GM21786 (cell line): ENCODE measurements around the gene HSD17B13.
"Not testable (repeated sequence)": the region's sequence is repeated elsewhere in the genome, so short reads cannot be mapped to it uniquely, and the experiment has no call there.

Experiments
- ATAC-seq: cut with Tn5 transposase; IDR thresholded peaks from one replicate; pipeline ENCODE4 v1.9.1; 2021; ENCODE audit not compliant: unreplicated experiment

Gene HSD17B13

DNA sequence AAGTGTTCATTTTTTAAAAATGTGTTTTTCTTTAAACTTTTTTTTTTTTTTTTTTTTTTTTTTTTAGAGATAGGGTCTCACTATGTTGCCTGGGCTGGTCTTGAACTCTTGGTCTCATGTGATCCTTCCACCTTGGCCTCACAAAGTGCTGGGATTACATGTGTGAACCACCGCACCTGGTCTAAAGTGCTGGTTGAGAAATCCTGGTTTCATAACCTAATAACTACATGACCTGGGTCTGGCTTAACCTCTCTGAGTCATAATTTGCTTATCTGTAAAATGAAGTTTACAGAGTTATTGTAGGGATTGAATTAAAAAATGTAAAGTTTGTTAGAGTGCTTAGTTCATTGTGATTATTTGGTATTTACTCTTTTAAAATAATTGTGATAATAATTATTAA, 5.2 kb downstream of the HSD17B13 start:
- no peak for ATAC-seq

DNA sequence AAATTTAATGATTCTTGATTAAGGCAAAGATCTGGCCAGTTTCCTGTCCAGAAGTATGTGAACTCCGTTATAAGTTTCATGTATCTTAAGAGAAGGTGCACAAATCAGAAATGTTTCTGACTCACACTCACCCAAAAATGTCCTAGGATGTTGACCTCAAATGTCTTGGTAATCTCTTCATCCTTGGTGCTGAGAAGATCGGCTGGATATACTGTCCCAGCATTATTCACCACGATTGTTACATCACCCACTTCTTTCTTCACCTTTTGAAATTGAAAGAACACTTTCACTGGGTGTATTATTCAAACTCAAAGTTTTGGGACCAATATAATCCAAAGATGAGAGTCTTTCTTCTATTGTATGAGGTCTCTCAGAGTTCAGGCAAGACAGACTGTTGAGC, 5.7 kb downstream of the HSD17B13 start:
- no peak for ATAC-seq

DNA sequence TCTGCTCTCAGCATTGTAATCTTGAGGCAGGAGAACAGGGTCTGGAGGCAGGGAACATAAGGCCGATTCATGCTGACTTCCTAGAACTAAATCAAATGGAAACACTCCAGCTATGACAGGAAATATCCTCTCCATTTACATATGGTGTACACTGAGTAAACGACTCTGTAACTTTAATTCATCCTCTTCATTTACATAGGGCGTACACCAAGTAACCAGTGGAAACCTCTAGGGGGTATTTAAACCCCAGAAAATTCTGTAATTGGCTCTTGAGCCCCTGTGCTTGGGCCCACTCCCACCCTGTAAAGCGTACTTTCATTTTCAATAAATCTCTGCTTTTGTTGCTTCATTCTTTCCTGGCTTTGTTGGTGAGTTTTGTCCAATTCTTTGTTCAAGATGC, 7.7 kb downstream of the HSD17B13 start:
- ATAC-seq, result not testable (repeated sequence)

DNA sequence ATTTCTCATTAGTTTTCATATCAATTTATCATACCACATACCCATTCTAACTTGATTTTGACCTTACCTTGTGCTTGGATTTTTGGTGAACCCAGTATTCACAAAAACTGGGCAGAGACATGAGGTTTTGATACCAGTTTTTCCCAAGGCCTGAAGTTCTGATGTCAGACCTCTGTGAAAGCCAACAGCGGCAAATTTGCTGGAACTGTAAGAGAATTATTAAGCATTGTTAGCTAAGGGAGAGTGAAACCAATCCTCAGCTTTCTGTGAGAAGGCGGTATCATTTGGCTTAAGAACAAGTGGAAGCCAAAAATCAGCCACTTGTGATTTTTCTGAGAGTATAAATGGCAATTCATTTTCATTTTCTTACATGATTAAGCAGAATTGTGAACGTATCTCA, 8.9 kb downstream of the HSD17B13 start:
- ATAC-seq, result no peak

DNA sequence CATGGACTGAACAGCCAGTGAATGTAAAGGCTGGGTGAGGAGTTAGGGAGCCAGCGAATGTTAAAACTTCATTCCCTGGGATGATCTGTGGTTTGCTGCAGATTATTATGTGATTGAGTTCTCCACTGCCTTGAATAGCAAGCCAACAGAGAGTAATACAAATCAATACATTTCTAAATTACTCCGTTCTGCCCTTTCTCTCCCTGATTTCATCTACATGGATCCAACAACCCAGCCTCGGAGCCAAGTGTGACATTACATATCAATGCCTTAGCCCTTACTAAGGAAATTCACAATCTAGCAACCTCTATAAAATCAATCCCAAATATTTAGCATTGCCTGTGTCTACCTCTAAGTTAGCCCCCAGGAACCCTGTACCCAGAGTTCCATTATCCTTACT, 11.0 kb downstream of the HSD17B13 start:
- ATAC-seq, result no peak

DNA sequence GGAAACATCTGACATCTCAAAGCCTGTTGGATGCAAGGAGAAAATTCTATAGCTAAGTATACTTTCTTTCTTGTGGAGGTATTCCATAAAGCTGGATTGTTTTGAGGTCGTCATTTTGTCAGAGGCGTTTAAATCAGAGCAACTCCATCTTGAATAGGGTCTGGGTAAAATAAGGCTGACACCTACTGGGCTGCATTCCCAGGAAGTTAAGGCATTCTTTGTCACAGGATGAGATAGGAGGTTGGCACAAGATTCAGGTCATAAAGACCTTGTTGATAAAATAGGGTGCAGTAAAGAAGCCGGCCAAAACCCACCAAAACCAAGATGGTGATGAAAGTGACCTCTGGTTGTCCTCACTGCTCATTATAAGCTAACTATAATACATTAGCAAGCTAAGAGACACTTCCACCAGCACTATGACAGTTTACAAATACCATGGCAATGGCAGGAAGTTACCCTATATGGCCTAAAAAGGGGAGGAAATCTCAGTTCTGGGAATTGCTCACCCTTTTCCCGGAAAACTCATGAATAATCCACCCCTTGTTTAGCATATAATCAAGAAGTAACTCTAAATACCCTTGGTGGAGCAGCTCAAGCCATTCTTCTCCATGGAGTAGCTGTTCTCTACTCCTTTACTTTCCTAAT, 11.9 kb downstream of the HSD17B13 start:
- no peak for ATAC-seq

DNA sequence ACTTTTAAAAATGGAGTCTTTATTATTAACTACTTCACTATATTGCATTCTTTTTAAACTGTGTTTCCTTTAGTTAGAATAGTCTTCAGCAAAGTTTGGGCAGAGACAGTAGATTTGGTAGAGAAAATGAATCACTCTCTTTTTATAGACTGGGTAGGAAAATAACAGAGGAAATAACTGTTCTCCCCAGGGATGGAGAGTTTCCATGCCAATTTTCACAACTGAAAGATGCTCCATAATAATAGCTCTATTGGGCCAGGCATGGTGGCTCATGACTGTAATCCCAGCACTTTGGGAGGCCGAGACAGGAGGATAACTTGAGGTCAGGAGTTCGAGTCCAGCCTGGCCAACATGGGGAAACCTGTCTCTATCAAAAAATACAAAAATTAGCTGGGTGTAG, 13.1 kb downstream of the HSD17B13 start:
- no peak for ATAC-seq

DNA sequence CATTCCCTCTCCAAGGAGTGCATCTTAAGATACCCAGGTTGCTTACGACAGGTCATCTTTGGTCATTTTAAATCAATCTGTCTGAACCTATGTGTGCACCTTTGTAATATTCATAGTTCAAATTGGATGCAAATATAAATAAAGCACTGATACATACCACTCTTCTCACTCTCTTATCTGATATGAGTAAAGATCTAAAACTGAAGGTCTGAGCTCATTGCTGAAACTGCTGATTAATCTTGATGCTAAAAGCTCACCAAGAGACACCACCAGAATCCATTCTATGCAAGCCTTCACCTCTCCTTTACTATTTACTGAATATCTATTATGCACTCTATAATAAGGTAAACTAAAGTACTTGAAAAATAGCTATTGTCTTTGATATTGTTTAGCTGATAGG, 16.6 kb downstream of the HSD17B13 start:
- ATAC-seq, result no peak

DNA sequence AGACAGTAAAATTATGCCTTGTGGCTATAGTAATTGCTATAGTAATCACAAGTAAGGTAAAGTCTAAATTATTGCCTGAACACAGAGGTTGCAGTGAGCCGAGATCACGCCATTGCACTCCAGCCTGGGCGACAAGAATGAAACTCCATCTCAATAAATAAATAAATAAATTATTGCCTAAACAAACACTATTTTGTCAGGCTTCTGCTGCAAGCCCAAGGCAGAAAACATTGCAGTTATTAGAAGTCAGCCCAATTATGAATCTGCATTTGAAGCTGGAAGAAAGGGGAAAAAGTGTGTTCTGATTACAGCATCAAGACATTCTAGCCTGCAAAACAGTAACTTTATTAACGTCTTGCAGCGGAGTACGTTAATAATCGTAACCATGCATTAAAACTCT, 17.1 kb downstream of the HSD17B13 start:
- no peak for ATAC-seq

DNA sequence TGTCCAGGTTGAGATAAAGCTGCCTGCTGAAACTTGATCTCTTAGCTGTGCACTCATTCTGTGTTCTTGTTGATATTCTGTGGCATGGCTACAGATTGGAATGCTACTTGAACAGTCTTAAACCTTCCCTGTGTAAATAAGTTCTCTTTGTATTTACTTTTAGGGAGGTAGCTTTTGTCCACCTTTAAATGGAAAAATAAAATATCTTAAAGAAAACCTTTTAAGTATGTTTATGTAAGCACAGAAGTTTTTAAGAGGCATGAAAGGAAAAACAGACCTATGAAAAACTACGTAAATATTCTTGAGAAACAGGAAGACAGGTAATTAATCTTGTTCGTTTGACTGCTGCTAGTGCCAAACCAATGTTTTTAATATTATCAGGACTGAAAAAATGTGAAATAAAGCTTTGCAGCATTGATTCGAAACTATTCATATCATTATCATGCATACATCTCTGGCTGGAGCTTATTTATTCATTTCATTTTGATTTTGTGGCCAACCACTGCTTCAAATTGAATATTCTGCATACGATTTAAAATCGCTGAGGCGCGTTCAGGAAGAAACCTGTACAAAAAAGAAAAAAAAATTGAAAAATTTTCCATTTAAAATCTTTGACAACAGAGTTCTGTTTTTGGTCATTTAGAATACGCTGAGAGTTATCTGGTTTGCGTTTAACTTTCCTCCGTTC, 17.8 kb downstream of the HSD17B13 start:
- ATAC-seq, result no peak

DNA sequence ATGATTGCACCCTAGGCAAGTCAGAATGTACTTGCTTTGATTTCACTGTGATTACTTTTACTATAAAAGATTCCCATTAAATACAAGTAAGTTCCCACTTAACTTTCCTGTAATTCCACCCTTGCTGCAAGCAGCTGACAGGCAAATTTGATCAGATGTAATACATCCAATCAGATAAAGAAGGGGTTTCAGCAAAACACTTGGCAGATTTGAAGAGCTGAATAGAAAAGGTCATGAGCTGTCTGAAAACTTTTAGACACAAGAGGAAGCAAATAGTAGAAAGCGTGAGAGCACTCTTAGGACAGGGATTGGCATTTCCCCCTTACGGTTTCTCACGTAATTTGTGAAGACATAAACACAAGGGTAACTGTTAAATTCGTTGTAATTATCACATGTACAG, 22.8 kb downstream of the HSD17B13 start:
- ATAC-seq, result no peak

DNA sequence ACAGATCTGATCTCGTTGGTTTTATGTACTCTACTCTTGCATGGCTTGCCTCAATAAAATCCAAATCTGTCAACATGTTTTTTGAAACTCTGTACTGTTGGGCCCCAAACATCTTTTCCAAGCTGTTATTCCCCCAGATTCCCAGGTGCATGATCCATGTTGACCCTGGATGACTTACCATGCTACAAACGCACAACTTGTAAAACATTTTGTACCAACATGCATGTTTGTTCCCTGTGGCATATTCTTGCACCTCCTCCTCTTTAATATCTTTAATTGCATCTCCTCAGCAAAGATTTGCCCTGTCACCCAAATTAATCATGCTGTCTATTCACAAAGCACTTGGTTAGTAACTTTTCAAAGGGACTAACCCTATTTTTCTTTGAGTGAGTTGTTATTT, 24.3 kb downstream of the HSD17B13 start:
- ATAC-seq, result no peak

DNA sequence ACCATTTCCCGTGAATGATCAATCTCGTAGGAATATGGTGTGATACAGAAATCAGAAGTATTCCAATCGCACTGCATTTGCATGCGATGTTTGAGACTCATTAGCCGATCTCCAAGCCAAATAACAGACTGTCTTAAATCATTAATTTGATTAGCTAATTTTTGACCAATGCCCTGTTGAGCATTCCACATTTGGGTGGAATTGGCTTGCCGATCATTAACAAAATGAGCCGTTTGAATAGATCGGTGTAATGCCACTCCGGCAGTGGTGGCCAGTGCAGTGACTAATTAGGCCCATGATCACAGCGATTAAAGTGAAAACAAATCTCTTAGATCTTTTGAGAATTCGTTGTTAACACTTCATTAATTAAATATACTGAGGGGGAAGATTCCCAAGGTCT, 27.8 kb downstream of the HSD17B13 start:
- ATAC-seq, result not testable (repeated sequence)

DNA sequence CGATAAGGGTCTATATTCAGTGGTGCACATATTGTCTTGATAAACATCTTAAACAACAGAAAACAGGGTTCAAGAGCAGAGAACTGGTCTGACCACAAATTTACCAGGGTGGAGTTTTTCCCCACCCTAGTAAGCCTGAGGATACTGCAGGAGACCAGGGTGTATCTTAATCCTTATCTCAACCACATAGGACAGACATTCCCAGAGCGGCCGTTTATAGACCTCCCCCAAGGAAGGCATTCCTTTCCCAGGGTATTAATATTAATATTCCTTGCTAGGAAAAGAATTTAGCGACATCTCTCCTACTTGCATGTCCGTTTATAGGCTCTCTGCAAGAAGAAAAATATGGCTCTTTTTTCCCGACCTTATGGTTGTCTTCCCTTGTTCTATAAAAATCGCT, 28.8 kb downstream of the HSD17B13 start:
- ATAC-seq, result not testable (repeated sequence)

DNA sequence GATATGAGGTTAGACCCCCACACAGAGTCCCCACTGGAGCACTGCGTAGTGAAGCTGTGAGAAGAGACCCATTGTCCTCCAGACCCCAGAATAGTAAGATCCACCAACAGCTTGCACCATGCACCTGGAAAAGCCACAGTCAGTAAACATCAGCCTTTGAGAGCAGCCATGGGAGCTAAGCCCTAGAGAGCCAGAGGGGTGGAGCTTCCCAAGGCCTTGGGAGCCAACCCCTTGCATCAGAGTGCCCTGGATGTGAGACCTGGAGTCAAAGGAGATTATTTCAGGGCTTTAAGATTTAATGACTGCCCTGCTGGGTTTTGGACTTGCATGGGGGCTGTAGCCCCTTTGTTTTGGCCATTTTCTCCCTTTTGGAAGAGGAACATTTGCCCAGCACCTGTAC, 35.7 kb downstream of the HSD17B13 start:
- no peak for ATAC-seq

DNA sequence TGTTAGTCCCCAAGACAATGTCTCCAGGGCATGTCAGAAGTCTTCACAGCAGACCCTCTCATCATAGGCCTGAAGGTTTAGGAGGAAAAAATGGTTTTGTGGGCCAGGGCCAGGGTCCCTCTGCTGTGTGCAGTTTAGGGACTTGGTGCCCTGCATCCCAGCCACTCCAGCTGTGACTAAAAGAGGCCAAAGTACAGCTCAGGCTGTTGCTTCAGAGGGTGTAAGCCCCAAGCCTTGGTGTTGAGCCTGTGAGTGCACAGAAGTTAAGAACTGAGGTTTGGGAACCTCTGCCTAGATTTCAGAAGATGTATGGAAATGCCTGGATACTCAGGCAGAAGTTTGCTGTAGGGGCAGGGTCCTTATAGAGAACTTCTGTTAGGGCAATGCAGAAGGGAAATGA, 38.4 kb downstream of the HSD17B13 start:
- not testable (repeated sequence) for ATAC-seq

DNA sequence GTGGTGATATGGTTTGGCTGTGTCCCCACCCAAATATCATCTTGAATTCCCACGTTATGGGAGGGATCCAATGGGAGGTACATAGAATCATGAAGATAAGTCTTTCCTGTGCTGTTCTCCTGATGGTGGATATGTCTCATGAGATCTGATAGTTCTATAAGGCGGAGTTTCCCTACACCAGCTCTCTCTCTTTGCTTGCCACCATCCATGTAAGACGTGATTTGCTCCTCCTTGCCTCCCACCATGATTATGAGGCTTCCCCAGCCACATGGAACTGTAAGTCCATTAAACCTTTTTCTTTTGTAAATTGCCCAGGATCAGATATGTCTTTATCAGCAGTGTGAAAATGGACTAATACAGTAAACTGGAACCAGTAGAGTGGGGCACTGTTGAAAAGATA, 39.5 kb downstream of the HSD17B13 start:
- ATAC-seq, result no peak

DNA sequence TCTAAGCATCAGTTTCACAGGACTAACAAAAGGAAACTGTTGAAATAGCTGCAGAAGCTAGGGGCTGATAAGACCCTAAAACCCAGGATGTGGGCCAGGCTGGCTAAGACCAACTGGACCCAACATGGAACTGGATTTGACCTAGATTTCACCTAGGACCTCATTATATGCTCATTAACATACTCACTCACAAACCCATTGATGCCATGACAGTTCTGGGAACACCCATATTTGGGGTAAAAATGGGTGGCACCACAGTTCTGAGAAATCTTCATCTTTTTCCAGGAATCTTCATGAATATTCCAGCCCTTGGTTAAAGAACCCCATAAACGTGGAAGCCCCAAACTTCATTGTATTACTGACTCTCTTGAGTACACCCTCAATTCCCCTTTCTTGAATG, 41.1 kb downstream of the HSD17B13 start:
- no peak for ATAC-seq

DNA sequence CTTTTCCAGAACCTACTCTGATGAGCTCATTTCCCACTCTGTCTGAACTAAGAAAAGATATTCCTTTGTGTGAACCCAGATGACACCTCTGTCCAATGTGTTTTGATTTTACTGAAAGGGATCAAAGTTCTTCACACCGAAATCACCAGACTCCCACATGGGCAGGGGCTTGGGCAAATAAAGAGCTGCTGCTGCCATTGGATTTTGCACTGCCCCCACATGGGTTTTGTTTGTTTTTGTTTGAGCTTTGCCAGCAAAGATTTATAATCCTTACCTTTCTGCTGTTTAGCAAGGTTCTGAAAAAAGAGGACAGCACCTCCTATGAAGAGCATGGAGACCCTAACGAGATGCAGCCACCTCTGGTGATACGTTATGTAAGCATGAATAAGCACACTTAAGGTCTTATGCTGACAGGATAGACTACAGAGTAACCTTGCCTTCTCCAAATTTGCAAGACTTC, 44.3 kb downstream of the HSD17B13 start:
- ATAC-seq, result no peak

DNA sequence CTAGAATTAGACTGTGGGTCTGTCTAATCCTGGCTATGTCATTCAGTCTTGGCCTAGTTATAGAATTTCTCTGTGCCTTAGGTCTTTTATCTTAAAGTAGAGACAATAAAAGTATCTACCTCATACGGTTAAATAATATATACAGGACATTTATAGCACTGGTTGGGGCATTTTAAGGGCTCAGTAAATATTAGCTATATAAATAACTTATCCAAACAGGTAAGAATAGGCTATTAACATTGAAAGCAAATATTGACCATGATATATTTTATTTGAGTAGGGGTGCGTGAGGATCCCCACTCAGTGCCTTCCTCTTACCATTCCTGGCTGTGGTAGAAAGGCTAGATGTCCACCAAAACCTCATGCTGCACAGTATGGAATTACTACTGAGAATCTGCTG, 47.4 kb downstream of the HSD17B13 start:
- no peak for ATAC-seq

DNA sequence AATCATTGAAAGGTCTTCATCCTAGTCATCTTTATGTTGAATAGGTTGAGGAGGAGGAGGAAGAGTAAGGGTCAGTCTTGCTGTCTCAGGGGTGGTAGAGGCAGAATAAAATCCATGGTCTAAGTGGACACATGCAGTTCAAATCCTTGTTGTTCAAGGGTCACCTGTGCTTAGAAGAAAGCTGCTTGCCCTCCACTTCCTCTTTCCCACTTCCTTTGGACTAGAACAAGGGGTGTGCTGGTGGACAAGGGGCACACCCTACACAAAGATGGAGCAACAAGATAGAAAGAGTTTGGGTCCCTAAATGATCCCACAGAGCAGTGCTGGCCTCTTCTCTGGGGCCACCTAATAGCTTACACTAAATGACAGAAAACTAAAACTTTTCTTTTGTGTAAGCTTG, 47.9 kb downstream of the HSD17B13 start:
- ATAC-seq, result no peak

DNA sequence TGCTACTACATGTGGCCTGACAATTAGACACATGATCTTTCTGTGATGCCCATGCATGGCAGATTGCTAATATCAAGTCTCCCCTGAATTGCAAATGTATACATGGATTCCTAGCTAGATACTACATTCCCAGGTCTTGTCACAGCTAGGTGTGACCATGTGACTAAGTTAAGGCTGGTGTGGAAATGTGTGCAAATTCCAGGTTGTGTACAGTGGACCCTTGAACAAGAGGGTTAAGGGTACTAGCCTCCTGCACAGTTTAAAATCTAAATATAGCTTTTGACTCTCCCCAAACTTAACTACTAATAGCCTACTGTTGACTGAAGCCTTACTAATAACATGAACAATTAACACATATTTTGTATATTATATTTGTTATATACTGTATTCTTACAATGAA, 48.4 kb downstream of the HSD17B13 start:
- no peak for ATAC-seq

DNA sequence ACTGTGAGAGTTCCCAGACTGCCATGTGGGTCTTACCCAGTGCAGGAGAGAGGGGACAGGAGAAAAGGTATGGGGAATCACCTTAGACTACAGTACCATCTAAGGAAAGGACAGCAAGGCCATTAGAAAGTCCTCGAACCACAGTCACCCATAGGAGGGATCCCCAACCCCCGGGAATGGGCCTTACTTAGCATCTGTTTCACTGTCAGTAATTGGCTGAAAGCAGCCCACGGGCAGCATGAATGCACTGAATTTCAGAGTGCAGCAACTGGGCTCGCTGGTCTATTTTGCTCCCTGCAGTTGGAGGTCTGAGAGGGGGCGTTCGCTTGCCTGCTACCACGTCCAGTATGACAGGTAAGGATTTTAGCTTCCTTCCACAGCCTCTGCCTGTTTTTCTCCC, 51.9 kb downstream of the HSD17B13 start:
- no peak for ATAC-seq
